ENCODE data around the gene ATP1B4. TPM values are rescaled to one million over a fixed set of nuclear protein-coding genes. Genes with fewer than 3 reads are reported as not detected.
"Not testable (repeated sequence)": the region's sequence is repeated elsewhere in the genome, so short reads cannot be mapped to it uniquely, and the experiment has no call there.

Gene ATP1B4
- total RNA-seq (2014; rRNA removed; shearing (Covaris generic); ENCODE audit: low replicate concordance) = not detected in 2 replicates

- DNase-seq (ENCODE audit: low read depth) = no peak
- in situ Hi-C loops (cut with HindIII; ENCODE audit: low pct_unique_long_range_greater_than_20kb, low sequenced_read_pairs) = no loop called here
These were observed at the start of gene ATP1B4 for GRCh38 chrX:120361764-120362305. Gene ATP1B4, plus strand, starts transcription at chrX:120362089. Its CDS starts 80 bp downstream, at chrX:120362169.

GRCh38 chrX:120315776-120316175 lies 46.1 kb upstream of the ATP1B4 start:
- DNase-seq (ENCODE audit: low read depth) = no peak
- in situ Hi-C loops (cut with HindIII; ENCODE audit: low pct_unique_long_range_greater_than_20kb, low sequenced_read_pairs) = no loop called here

GRCh38 chrX:120316587-120317283 lies 45.2 kb upstream of the ATP1B4 start:
- no peak for DNase-seq (ENCODE audit: low read depth)

DNA sequence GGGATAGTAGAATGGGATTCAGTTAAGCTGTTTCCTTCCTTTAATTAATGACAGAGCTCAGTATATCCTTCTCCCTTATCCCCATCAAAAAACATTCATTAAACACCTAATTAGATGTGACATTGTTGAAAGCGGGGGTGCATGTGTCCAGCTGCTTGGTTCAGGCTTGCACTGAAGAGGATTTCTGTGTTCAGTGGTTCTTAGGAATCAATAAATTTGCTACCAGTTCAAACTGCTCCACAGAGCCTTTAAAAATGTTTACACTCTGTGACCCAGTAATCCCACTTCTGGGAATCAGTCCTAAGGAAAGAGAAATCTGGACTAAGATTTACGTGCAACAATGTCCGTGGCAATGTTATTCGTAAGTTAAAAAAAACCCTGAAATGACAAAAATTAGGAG lies 43.5 kb upstream of the ATP1B4 start:
- DNase-seq (ENCODE audit: low read depth) = no peak
- in situ Hi-C loops (cut with HindIII; ENCODE audit: low pct_unique_long_range_greater_than_20kb, low sequenced_read_pairs) = no loop called here

More at GRCh38 chrX:120316587-120317283, 45.2 kb upstream of the ATP1B4 start:
- in situ Hi-C loops (cut with HindIII; ENCODE audit: low pct_unique_long_range_greater_than_20kb, low sequenced_read_pairs) = no loop called here

GRCh38 chrX:120321520-120322281 lies 40.2 kb upstream of the ATP1B4 start:
- in situ Hi-C loops (cut with HindIII; ENCODE audit: low pct_unique_long_range_greater_than_20kb, low sequenced_read_pairs) = no loop called here
- no peak for DNase-seq (ENCODE audit: low read depth)

DNA sequence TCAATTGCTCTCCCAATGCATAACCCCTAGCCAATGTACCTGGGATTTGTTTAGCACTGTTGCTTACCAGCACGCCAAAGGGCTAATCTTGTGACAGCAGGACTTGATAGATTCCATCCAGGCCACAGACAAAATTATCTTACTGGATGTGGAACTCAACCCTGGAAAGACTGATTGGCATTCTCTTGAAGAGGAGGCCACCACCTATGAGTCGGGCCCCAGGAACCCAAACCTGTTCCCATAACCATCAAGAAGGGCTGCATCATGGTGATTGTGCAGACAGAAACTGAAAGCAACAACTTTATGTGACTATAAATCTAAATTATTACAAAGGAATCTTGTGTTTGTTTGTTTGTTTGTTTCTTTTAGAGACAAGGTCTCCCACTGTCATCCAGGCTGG lies 30.8 kb upstream of the ATP1B4 start:
- DNase-seq (ENCODE audit: low read depth) = no peak
- in situ Hi-C loops (cut with HindIII; ENCODE audit: low pct_unique_long_range_greater_than_20kb, low sequenced_read_pairs) = no loop called here

DNA sequence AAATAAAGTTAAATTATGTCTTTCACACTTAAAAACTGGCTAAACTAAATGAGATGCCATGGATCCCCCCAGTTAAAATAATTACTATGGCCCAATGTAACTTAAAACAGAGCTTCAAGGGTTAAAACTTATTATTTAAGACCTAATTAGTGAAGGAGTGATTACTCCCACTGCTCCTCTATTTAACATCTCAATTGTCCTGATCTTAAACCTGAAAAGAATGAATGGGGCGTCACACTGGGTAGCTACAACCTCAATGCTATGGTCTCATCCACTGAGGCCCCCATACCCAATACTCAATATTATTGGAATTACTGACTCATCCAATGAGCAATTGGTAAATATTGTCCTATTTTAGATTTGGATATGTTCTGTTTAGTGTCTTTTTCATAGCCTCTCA lies 29.5 kb upstream of the ATP1B4 start:
- in situ Hi-C loops (cut with HindIII; ENCODE audit: low pct_unique_long_range_greater_than_20kb, low sequenced_read_pairs) = no loop called here
- DNase-seq (ENCODE audit: low read depth) = no peak

DNA sequence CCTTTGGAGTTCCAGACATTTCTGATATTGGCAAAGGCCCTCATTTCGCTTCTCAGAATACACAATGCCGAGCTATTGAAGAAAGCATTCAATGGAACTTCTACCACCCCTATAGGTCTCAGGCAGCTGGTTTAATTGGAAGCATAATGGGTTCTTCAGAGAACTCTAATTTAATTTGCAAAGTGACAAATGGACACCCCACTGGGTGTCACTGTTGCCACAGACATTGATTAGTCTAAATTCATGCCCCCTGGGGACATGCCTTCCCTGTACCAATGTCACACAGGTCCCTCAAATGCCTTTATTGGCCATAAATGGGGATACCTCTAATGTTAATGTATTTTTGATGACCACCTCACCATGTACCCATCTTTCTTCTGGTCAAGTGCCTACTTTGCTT lies 27.7 kb upstream of the ATP1B4 start:
- in situ Hi-C loops (cut with HindIII; ENCODE audit: low pct_unique_long_range_greater_than_20kb, low sequenced_read_pairs) = no loop called here
- DNase-seq (ENCODE audit: low read depth) = no peak

GRCh38 chrX:120334603-120335002 lies 27.3 kb upstream of the ATP1B4 start:
- in situ Hi-C loops (cut with HindIII; ENCODE audit: low pct_unique_long_range_greater_than_20kb, low sequenced_read_pairs) = no loop called here

GRCh38 chrX:120335289-120335688 lies 26.6 kb upstream of the ATP1B4 start:
- in situ Hi-C loops (cut with HindIII; ENCODE audit: low pct_unique_long_range_greater_than_20kb, low sequenced_read_pairs) = no loop called here
- no peak for DNase-seq (ENCODE audit: low read depth)

More at GRCh38 chrX:120334603-120335002, 27.3 kb upstream of the ATP1B4 start:
- no peak for DNase-seq (ENCODE audit: low read depth)

- in situ Hi-C loops (cut with HindIII; ENCODE audit: low pct_unique_long_range_greater_than_20kb, low sequenced_read_pairs) = no loop called here
- no peak for DNase-seq (ENCODE audit: low read depth)
These were observed 25.0 kb upstream of the ATP1B4 start for GRCh38 chrX:120336899-120337298.

GRCh38 chrX:120344566-120344965 lies 17.3 kb upstream of the ATP1B4 start:
- in situ Hi-C loops (cut with HindIII; ENCODE audit: low pct_unique_long_range_greater_than_20kb, low sequenced_read_pairs); DNase-seq (ENCODE audit: low read depth): not testable (repeated sequence)

GRCh38 chrX:120350450-120351138 lies 11.3 kb upstream of the ATP1B4 start:
- DNase-seq (ENCODE audit: low read depth) = no peak
- in situ Hi-C loops (cut with HindIII; ENCODE audit: low pct_unique_long_range_greater_than_20kb, low sequenced_read_pairs) = no loop called here

- in situ Hi-C loops (cut with HindIII; ENCODE audit: low pct_unique_long_range_greater_than_20kb, low sequenced_read_pairs) = no loop called here
- no peak for DNase-seq (ENCODE audit: low read depth)
These were observed 5.8 kb upstream of the ATP1B4 start for GRCh38 chrX:120356084-120356483.

DNA sequence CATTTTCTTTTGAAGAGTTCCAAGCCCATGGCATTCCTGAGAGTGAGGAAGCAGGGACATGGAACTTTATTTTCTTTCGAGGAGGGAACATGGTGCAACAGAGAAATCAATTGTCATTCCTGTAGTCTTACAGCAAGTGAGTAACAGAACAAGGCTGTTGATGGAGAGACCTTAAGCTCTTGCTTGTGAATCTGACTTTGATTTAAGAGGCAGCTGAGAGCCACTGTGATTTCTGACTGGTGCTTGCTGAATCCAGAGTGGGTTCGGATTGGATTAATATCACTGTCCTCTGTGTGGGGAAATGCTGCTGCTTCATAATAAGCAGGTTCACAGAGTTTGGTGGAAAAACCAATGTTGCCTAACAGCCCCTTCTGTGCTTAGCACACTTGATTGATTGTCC lies 4.7 kb upstream of the ATP1B4 start:
- in situ Hi-C loops (cut with HindIII; ENCODE audit: low pct_unique_long_range_greater_than_20kb, low sequenced_read_pairs) = no loop called here
- no peak for DNase-seq (ENCODE audit: low read depth)

GRCh38 chrX:120358737-120359456 lies 3.0 kb upstream of the ATP1B4 start:
- in situ Hi-C loops (cut with HindIII; ENCODE audit: low pct_unique_long_range_greater_than_20kb, low sequenced_read_pairs) = no loop called here
- DNase-seq (ENCODE audit: low read depth) = peak; percentile 25

DNA sequence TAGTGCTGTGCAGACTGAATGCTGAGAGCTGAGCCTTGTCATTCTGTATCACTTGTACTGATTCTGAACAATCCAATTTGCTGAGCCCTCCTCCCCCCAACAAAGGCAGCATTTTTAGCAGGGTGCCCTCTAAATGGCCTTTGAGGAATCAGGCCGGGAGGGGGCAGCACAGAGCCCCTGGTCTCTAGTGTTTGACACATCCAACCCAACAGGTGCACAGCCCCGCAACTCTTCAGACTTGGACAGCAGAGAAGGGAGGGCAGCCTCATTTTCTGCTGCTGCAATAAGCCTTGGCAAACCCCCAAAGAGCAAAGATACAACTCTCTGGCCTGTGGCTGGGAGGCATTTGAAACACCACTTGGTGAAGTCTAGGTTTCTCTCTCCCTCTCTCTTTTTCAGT lies 3.4 kb downstream of the ATP1B4 start:
- no peak for DNase-seq (ENCODE audit: low read depth)
- in situ Hi-C loops (cut with HindIII; ENCODE audit: low pct_unique_long_range_greater_than_20kb, low sequenced_read_pairs) = no loop called here

GRCh38 chrX:120365968-120366367 lies 4.1 kb downstream of the ATP1B4 start:
- in situ Hi-C loops (cut with HindIII; ENCODE audit: low pct_unique_long_range_greater_than_20kb, low sequenced_read_pairs) = no loop called here

More at GRCh38 chrX:120365968-120366367, 4.1 kb downstream of the ATP1B4 start:
- no peak for DNase-seq (ENCODE audit: low read depth)

Measured in Caki2 (cell line).